GM06990 (cell line): ENCODE results near the gene RDH12.

Source experiments
- DNase-seq: peaks from one replicate; pipeline ENCODE4 v3.0.0-alpha.2; 2011; ENCODE audit not compliant: insufficient read length; ENCODE audit errors: extremely low read depth
- H3K27me3 ChIP-seq: replicated peaks from 2 replicates; pipeline ENCODE4 v1.6.0; 2011; ENCODE audit warnings: low read length; ENCODE audit not compliant: control insufficient read depth, insufficient read depth
- H3K36me3 ChIP-seq: 2 replicates; pipeline ENCODE4 v1.5.1; 2011; ENCODE audit warnings: low read length; ENCODE audit not compliant: control insufficient read depth, insufficient read depth
- H3K4me3 ChIP-seq: replicated peaks from 2 replicates; pipeline ENCODE4 v1.5.1; 2011; ENCODE audit warnings: low read depth, mild to moderate bottlenecking, control low read depth, low read length
- TF ChIP-seq, protein P1 (sequence below): IDR thresholded peaks from 2 replicates; pipeline ENCODE4 v1.5.1; 2011; ENCODE audit warnings: low read length, control low read depth, mild to moderate bottlenecking, inconsistent platforms; ENCODE audit not compliant: insufficient read depth, poor library complexity, severe bottlenecking

Gene RDH12

GRCh38 chr14:67695394-67695949 lies 6.2 kb upstream of the RDH12 start, which contains the start of gene RDH11:
Gene RDH11 (minus strand): TSS chr14:67695764. CDS start chr14:67695703, 61 bp downstream.
- DNase-seq = peak; percentile 75
- no peaks in the 10 kb centered on the region; the same call in none of the 2 replicates for H3K36me3 ChIP-seq
- TF ChIP-seq, protein P1, sequence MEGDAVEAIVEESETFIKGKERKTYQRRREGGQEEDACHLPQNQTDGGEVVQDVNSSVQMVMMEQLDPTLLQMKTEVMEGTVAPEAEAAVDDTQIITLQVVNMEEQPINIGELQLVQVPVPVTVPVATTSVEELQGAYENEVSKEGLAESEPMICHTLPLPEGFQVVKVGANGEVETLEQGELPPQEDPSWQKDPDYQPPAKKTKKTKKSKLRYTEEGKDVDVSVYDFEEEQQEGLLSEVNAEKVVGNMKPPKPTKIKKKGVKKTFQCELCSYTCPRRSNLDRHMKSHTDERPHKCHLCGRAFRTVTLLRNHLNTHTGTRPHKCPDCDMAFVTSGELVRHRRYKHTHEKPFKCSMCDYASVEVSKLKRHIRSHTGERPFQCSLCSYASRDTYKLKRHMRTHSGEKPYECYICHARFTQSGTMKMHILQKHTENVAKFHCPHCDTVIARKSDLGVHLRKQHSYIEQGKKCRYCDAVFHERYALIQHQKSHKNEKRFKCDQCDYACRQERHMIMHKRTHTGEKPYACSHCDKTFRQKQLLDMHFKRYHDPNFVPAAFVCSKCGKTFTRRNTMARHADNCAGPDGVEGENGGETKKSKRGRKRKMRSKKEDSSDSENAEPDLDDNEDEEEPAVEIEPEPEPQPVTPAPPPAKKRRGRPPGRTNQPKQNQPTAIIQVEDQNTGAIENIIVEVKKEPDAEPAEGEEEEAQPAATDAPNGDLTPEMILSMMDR = no peak
- peak within 1 kb of the TSS; percentile 75 for H3K4me3 ChIP-seq
- H3K27me3 ChIP-seq = no peaks in the 10 kb centered on the region

- no peak overlapping the region for H3K4me3 ChIP-seq
- H3K36me3 ChIP-seq = no peaks in the 10 kb centered on the region; the same call in 1 of the 2 replicates
- no peak for DNase-seq
- TF ChIP-seq, protein P1 = no peak
- no peaks in the 10 kb centered on the region for H3K27me3 ChIP-seq
Measured at GRCh38 chr14:67697006-67697405, 4.7 kb upstream of the RDH12 start.

DNA sequence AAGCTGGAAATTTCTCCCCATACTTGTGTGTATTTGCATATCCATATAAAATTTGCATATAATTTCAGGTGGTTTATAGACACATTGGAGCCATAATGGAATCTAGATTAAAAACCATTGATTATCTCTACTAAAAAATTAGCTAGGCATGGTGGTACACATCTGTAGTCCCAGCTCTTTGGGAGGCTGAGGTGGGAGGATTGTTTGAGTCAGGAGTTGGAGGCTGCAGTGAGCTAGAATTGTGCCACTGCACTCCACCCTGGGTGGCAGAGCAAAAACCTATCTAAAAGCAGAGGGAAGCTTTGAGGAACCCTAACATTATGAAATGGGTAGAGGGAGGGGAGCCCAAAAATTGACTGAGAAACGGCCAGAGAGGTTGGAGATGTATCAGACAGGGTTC lies 3.5 kb upstream of the RDH12 start:
- Histone ChIP-seq H3K4me3 (no peak overlapping the region), H3K36me3 (no peaks in the 10 kb centered on the region), H3K27me3 (no peaks in the 10 kb centered on the region)
- DNase-seq = no peak
- TF ChIP-seq, protein P1 = no peak

GRCh38 chr14:67703997-67704396 lies 2.3 kb downstream of the RDH12 start:
- Histone ChIP-seq H3K4me3 (no peak overlapping the region), H3K36me3 (no peaks in the 10 kb centered on the region), H3K27me3 (no peaks in the 10 kb centered on the region)
- TF ChIP-seq, protein P1 = no peak
- DNase-seq = no peak

GRCh38 chr14:67704484-67705089 lies 2.9 kb downstream of the RDH12 start:
- Histone ChIP-seq H3K27me3 (no peaks in the 10 kb centered on the region), H3K4me3 (no peak overlapping the region), H3K36me3 (no peaks in the 10 kb centered on the region)
- peak; percentile 39 for DNase-seq
- TF ChIP-seq, protein P1 = peak; percentile 64
